GM10248 (cell line): ENCODE measurements around the gene SIPA1L3.

Experiments
- CTCF ChIA-PET: fragments of 300-600 bp; sonication (Branson Sonifier 250); formaldehyde crosslinking; extraction: SDS; loops from one replicate; lab custom pipeline; 2021; ENCODE audit warnings: antibody characterized with exemption; lab: Yijun Ruan, JAX
- POLR2A ChIA-PET: fragments of 350-650 bp; sonication (Branson Sonifier 250); formaldehyde crosslinking; extraction: SDS; loops from one replicate; lab custom pipeline; 2020; ENCODE audit warnings: antibody characterized with exemption; lab: Yijun Ruan, JAX
- DNase-seq: peaks from one replicate; pipeline ENCODE4 v3.0.0; 2012; ENCODE audit errors: extremely low spot score
- CTCF ChIP-seq: IDR thresholded peaks from 2 replicates; pipeline ENCODE4 v1.5.1; 2012; ENCODE audit warnings: mild to moderate bottlenecking, low read depth; ENCODE audit errors: extremely low read depth, missing control alignments, control extremely low read depth

The SIPA1L3 gene

GRCh38 chr19:38020311-38020710, 113.3 kb downstream of the SIPA1L3 start:
- DNase-seq = no peak
- ChIA-PET POLR2A (interaction anchor here (1.1 kb wide), 1 partner anchor 14 kb away, joined by 4 read pairs; no protein-coding TSS in a partner anchor), CTCF (interaction anchor here (0.8 to 1.3 kb wide), 6 partner anchors 11 to 28 kb away, joined by 3 to 4 read pairs (median 3); no protein-coding TSS in a partner anchor)
- no peak for TF ChIP-seq CTCF

GRCh38 chr19:38021352-38021751, 114.3 kb downstream of the SIPA1L3 start:
- DNase-seq = no peak
- CTCF ChIA-PET = interaction anchor here (0.8 to 1.7 kb wide), 4 partner anchors 21 to 117 kb away, joined by 3 to 6 read pairs (median 3); no protein-coding TSS in a partner anchor
- no peak for TF ChIP-seq CTCF
- POLR2A ChIA-PET = no interaction called here

- no peak for TF ChIP-seq CTCF
- DNase-seq = no peak
- ChIA-PET POLR2A (no interaction called here), CTCF (interaction anchor here (1.0 to 1.7 kb wide), 4 partner anchors 10 to 119 kb away, joined by 3 to 6 read pairs (median 4); no protein-coding TSS in a partner anchor)
These were observed 116.0 kb downstream of the SIPA1L3 start for GRCh38 chr19:38022791-38023670.

- ChIA-PET CTCF (interaction anchor here (1.0 kb wide), 1 partner anchor 32 kb away, joined by 3 read pairs; no protein-coding TSS in a partner anchor), POLR2A (no interaction called here)
- DNase-seq = no peak
- no peak for TF ChIP-seq CTCF
These were observed 116.9 kb downstream of the SIPA1L3 start for GRCh38 chr19:38023671-38024541.

DNA sequence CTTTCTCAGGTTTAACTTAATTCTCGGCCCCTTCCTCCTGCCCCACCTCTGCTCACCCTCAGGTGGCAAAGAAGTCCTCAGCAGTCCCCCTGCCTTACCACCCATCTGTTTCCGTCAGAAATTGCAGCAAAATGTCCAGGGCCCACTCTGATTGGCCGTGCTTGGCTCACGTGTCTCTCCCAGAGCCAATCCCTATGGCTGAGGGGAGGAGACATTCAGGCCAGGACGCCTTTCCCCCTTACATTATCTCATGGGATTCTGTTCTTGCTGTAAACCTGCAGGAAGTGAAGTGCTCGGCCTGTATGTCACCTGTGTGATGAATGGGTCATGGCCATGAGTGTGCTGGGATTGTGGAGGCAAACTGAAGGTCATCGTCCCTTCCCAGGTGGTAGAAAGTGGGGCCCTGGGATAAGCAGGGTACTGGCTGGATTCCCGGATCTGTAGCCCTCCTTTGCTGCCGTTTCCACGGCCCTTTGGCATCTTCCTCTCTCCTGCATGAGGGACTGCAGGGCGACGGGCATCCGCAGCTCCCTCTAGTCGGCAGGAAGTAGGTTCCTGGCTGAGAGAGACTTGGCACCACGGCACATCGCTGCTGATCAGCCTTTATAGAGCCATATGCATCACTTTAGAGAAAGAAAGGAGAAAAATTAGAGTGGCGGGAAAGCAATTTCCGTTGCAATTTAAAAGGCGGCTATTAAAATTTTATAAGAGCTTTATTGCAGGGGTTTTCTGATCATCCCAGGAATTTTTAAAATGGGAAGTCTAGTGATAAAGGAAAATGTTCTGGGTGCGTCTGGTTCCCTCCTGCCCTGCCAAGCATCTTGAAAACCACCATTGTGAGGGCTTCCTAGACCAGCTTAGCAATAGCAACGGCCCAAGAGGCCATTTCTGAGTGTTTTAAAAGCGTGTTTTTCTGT, 118.2 kb downstream of the SIPA1L3 start:
- CTCF ChIA-PET = interaction anchor here (1.1 to 1.5 kb wide), 2 partner anchors 12 to 123 kb away, joined by 3 read pairs; no protein-coding TSS in a partner anchor
- TF ChIP-seq CTCF = no peak
- POLR2A ChIA-PET = no interaction called here
- DNase-seq = no peak
